HEK293T (cell line): ENCODE measurements around the gene UMAD1.

ENCODE experiments used
- ARNT ChIP-seq: fragments of 450-650 bp; IDR thresholded peaks from 2 replicates; pipeline ENCODE4 v1.6.1; 2017; ENCODE audit warnings: mild to moderate bottlenecking
- BHLHE40 ChIP-seq: fragments of 450-650 bp; IDR thresholded peaks from 2 replicates; pipeline ENCODE4 v1.6.1; 2016; ENCODE audit warnings: mild to moderate bottlenecking, moderate library complexity, borderline replicate concordance
- ELF4 ChIP-seq: fragments of 450-650 bp; IDR thresholded peaks from 2 replicates; pipeline ENCODE4 v1.6.1; 2017; ENCODE audit warnings: antibody characterized with exemption
- FOXK2 ChIP-seq: fragments of 450-650 bp; IDR thresholded peaks from 2 replicates; pipeline ENCODE4 v1.6.1; 2016; ENCODE audit warnings: mild to moderate bottlenecking
- HDGF ChIP-seq: fragments of 450-650 bp; IDR thresholded peaks from 2 replicates; pipeline ENCODE4 v1.6.1; 2017; ENCODE audit warnings: antibody characterized with exemption, borderline replicate concordance
- L3MBTL2 ChIP-seq: fragments of 450-650 bp; conservative IDR thresholded peaks from 2 replicates; pipeline ENCODE4 v1.6.1; 2016; ENCODE audit warnings: mild to moderate bottlenecking
- SP1 ChIP-seq: fragments of 450-650 bp; IDR thresholded peaks from 2 replicates; pipeline ENCODE4 v1.6.1; 2017
- SUZ12 ChIP-seq: fragments of 450-650 bp; IDR thresholded peaks from 2 replicates; pipeline ENCODE4 v1.6.1; 2016; ENCODE audit warnings: mild to moderate bottlenecking
- TARDBP ChIP-seq: fragments of 450-650 bp; IDR thresholded peaks from 2 replicates; pipeline ENCODE4 v1.6.1; 2016
- ZNF384 ChIP-seq: fragments of 450-650 bp; IDR thresholded peaks from 2 replicates; pipeline ENCODE4 v1.6.1; 2016
- TF ChIP-seq, protein P1 (sequence below): fragments of 450-650 bp; IDR thresholded peaks from 2 replicates; pipeline ENCODE4 v1.6.1; 2016

DNA sequence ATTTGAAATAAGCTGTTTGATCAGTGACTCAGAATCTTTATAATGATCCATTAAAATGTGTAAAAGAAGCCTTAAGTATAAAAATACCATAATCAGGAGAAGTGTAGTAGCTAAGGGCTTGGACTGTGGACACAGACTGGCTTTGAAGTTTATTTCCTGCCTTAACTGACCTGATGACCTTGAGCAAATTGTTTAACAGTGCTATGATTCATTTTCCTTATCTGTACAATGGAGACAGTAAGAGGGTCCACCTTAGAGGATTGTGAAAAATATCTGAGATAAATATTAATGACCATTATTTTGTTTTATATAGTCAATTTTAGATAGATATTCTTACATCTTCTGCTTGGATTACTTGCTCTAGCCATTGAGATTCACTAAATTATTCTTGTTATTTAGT is 91.2 kb downstream of the UMAD1 start:
- TF ChIP-seq ELF4 (no peak), SUZ12 (no peak), TARDBP (no peak), HDGF (no peak), SP1 (no peak), ARNT (no peak), ZNF384 (no peak), BHLHE40 (no peak), FOXK2 (no peak), L3MBTL2 (no peak)
- TF ChIP-seq, protein P1, sequence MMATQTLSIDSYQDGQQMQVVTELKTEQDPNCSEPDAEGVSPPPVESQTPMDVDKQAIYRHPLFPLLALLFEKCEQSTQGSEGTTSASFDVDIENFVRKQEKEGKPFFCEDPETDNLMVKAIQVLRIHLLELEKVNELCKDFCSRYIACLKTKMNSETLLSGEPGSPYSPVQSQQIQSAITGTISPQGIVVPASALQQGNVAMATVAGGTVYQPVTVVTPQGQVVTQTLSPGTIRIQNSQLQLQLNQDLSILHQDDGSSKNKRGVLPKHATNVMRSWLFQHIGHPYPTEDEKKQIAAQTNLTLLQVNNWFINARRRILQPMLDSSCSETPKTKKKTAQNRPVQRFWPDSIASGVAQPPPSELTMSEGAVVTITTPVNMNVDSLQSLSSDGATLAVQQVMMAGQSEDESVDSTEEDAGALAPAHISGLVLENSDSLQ = no peak
